Activated B cell treated with CpG ODN at 0.5 μM for 24 hours (primary cell): ENCODE measurements around the gene ATAT1. TPM values are rescaled to one million over a fixed set of nuclear protein-coding genes. Genes with fewer than 3 reads are reported as not detected.
A peak's percentile ranks its signal among the peaks of the same experiment; 100 is the strongest.

ENCODE experiments used
- ATAC-seq: fragments of 200-7000 bp; cut with Tn5 transposase; one replicate; pipeline ENCODE4 v1.10.0; 2021; ENCODE audit warnings: low read depth, mild to moderate bottlenecking, moderate library complexity
- CTCF ChIA-PET: fragments of 350-600 bp; sonication (Branson Sonifier 250); formaldehyde crosslinking; loops from one replicate; lab custom pipeline; 2021; ENCODE audit warnings: antibody characterized with exemption; lab: Charles Lee
- POLR2A ChIA-PET: fragments of 350-600 bp; sonication (Branson Sonifier 250); formaldehyde crosslinking; loops from one replicate; lab custom pipeline; 2021; ENCODE audit warnings: antibody characterized with exemption; lab: Charles Lee
- DNase-seq: peaks from one replicate; pipeline ENCODE4 v3.0.0; 2022
- H3K27ac Mint-ChIP-seq: one replicate; pipeline ENCODE4 v1.8.0; 2020; ENCODE audit warnings: mixed read lengths
- H3K27me3 Mint-ChIP-seq: one replicate; pipeline ENCODE4 v1.8.0; 2021; ENCODE audit warnings: mixed read lengths
- H3K36me3 Mint-ChIP-seq: one replicate; pipeline ENCODE4 v1.8.0; 2021; ENCODE audit warnings: low read depth, mixed read lengths
- H3K4me1 Mint-ChIP-seq: one replicate; pipeline ENCODE4 v1.8.0; 2021; ENCODE audit warnings: mixed read lengths
- H3K4me3 Mint-ChIP-seq: one replicate; pipeline ENCODE4 v1.8.0; 2020; ENCODE audit warnings: mild to moderate bottlenecking, mixed read lengths
- H3K9me3 Mint-ChIP-seq: one replicate; pipeline ENCODE4 v1.8.0; 2020; ENCODE audit warnings: mixed read lengths
- intact Hi-C: fragments of 100-400 bp; cut with micrococcal nuclease; formaldehyde crosslinking; loops from one replicate; pipeline ENCODE4 v1.15.1; 2024
- total RNA-seq: library from RNA; stranded (reverse); gene quantifications from 2 replicates; pipeline ENCODE4 v1.2.3, GENCODE V29; 2022
- TF ChIP-seq, protein P1 (sequence below): fragments of 200-600 bp; IDR thresholded peaks from one replicate; pipeline ENCODE4 v1.8.0; 2022; ENCODE audit warnings: antibody characterized with exemption, mild to moderate bottlenecking

The ATAT1 gene
- total RNA-seq, 1 donor from 2014 or later, result 10.3 TPM

DNA sequence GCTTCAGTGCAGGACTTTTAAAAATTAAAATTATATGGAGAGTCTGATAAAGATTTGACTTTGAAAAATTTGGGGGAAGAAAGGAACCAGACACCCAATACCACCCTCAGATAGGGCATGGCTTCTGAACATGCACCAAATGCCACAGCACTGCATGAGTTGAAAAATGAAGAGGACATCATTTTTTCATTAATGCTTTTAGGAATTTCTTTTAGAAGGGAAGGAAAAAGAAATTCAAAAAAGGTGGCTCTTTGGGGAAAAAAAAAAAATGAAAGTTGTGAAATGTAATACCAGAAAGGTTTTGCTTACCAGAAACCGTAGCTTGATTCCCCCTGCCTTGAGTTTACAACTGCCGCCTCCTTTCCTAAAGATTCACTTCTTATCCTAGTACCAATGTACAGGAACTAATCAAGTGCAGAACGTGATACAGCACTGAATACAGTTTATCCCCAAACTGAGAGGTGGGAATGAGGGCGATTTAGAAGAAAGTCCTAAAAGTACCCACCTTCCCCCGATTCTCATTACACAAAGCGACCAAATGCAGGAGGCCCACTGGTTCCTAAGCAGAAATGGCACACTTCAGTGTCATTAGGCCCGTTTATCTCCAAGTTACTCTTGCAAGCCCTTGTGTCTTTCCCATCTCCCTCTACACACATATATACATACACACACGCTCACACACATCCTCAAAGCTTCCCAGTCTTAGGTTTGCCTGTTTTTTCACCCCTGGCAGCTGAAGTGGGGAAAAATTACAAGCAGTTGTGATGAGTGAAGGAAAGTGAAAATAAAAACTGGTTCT, 12.4 kb upstream of the ATAT1 start:
- H3K27ac Mint-ChIP-seq, result peak overlapping the region; percentile 99
- TF ChIP-seq, protein P1, sequence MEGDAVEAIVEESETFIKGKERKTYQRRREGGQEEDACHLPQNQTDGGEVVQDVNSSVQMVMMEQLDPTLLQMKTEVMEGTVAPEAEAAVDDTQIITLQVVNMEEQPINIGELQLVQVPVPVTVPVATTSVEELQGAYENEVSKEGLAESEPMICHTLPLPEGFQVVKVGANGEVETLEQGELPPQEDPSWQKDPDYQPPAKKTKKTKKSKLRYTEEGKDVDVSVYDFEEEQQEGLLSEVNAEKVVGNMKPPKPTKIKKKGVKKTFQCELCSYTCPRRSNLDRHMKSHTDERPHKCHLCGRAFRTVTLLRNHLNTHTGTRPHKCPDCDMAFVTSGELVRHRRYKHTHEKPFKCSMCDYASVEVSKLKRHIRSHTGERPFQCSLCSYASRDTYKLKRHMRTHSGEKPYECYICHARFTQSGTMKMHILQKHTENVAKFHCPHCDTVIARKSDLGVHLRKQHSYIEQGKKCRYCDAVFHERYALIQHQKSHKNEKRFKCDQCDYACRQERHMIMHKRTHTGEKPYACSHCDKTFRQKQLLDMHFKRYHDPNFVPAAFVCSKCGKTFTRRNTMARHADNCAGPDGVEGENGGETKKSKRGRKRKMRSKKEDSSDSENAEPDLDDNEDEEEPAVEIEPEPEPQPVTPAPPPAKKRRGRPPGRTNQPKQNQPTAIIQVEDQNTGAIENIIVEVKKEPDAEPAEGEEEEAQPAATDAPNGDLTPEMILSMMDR, result no peak
- POLR2A ChIA-PET, result interaction anchor here (0.6 to 4.8 kb wide), 69 partner anchors 8 to 1157 kb away, joined by 3 to 75 read pairs (median 7); partner anchors contain the start of genes ABCF1, ATAT1, C6orf136 and DHX16
- peaks cover 58% of the 10 kb centered on the region for H3K4me1 Mint-ChIP-seq
- H3K4me3 Mint-ChIP-seq, result peak overlapping the region; percentile 99
- DNase-seq (no peak), ATAC-seq (no peak)
- CTCF ChIA-PET, result interaction anchor here (0.6 to 4.6 kb wide), 11 partner anchors 8 to 786 kb away, joined by 3 to 21 read pairs (median 5); no protein-coding TSS in a partner anchor
- H3K27me3 Mint-ChIP-seq, result no peaks in the 10 kb centered on the region
- intact Hi-C loops, result no loop called here
- H3K9me3 Mint-ChIP-seq, result no peaks in the 10 kb centered on the region
- H3K36me3 Mint-ChIP-seq, result peaks cover 65% of the 10 kb centered on the region

DNA sequence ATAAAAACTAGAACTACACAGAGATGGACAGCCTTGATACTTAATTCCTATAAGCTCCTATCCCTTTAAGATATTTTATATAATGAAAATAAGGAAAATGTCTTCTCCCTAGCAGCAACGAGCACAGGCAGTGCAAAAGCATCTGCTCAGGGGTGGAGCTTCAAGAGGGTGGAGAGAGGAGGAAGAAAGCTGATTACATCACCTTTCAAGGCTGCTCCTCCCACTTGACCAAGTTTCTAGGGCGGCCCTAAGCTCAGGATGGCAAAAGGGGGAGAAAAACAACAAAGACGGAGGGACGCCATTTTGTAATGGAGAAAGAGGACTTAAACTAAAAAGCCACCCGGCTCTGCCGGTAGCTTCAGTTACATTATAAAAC, 11.8 kb upstream of the ATAT1 start:
- CTCF ChIA-PET, result interaction anchor here (0.6 to 4.6 kb wide), 10 partner anchors 9 to 785 kb away, joined by 3 to 21 read pairs (median 5); no protein-coding TSS in a partner anchor
- intact Hi-C loops, result loop anchor here (5.0 kb wide), 5 partner anchors 127 to 1562 kb away; partner anchors contain the start of genes AGPAT1, FLOT1, HLA-B and IER3
- DNase-seq (peak; percentile 43), ATAC-seq (peak; percentile 54)
- Mint-ChIP-seq H3K4me3 (peak overlapping the region; percentile 99), H3K9me3 (no peaks in the 10 kb centered on the region), H3K4me1 (peaks cover 55% of the 10 kb centered on the region), H3K27me3 (no peaks in the 10 kb centered on the region), H3K27ac (peak overlapping the region; percentile 99), H3K36me3 (peaks cover 65% of the 10 kb centered on the region)
- TF ChIP-seq, protein P1, result no peak
- POLR2A ChIA-PET, result interaction anchor here (0.6 to 4.8 kb wide), 67 partner anchors 8 to 1157 kb away, joined by 3 to 75 read pairs (median 7); partner anchors contain the start of genes ABCF1, ATAT1, C6orf136 and DHX16

DNA sequence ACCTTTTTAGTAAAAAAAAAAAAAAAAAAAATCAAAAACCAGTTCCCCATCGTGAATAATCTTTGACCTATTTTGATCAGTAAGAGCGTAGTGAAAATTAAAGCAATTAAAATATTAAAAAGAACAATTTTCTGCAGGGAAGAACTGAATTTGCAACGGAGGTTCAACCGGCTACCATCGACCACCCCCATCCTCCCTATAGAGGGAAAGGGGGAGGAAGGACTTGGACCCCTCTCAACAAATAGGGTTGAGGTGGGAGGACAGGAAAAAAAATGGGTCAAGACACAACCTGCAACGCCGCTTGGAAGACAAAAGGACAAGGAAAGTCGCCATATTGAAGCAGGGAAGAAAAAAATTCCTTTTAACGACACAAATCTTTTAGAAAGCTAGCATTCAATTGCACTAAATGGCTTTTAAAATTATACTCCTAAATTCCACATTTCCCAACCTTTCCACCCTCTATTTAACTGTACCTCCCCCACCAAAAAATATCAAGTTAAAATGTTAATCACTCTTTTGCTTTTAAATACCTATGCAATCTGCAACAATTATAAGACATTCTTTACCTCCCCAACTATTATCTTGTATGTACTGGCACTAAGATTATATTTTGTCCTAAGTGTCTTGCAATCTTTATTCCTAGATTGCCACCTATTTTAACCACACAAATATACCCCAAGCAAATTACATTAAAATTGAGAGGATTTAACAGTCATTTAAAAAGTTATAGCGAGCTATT, 11.3 kb upstream of the ATAT1 start:
- peak overlapping the region; percentile 99 for H3K27ac Mint-ChIP-seq
- peak overlapping the region; percentile 99 for H3K4me3 Mint-ChIP-seq
- no peaks in the 10 kb centered on the region for H3K27me3 Mint-ChIP-seq
- peaks cover 67% of the 10 kb centered on the region for H3K36me3 Mint-ChIP-seq
- DNase-seq (peak; percentile 29), ATAC-seq (no peak)
- POLR2A ChIA-PET, result interaction anchor here (0.6 to 4.8 kb wide), 70 partner anchors 7 to 1087 kb away, joined by 3 to 75 read pairs (median 6); partner anchors contain the start of genes ABCF1, ATAT1, C6orf136 and DHX16
- H3K4me1 Mint-ChIP-seq, result peaks cover 50% of the 10 kb centered on the region
- CTCF ChIA-PET, result interaction anchor here (0.7 to 4.6 kb wide), 10 partner anchors 9 to 777 kb away, joined by 3 to 21 read pairs (median 5); partner anchors contain the start of gene MDC1
- H3K9me3 Mint-ChIP-seq, result no peaks in the 10 kb centered on the region
- intact Hi-C loops, result loop anchor here (5.0 kb wide), 5 partner anchors 127 to 1562 kb away; partner anchors contain the start of genes AGPAT1, FLOT1, HLA-B and IER3
- TF ChIP-seq, protein P1, result no peak

DNA sequence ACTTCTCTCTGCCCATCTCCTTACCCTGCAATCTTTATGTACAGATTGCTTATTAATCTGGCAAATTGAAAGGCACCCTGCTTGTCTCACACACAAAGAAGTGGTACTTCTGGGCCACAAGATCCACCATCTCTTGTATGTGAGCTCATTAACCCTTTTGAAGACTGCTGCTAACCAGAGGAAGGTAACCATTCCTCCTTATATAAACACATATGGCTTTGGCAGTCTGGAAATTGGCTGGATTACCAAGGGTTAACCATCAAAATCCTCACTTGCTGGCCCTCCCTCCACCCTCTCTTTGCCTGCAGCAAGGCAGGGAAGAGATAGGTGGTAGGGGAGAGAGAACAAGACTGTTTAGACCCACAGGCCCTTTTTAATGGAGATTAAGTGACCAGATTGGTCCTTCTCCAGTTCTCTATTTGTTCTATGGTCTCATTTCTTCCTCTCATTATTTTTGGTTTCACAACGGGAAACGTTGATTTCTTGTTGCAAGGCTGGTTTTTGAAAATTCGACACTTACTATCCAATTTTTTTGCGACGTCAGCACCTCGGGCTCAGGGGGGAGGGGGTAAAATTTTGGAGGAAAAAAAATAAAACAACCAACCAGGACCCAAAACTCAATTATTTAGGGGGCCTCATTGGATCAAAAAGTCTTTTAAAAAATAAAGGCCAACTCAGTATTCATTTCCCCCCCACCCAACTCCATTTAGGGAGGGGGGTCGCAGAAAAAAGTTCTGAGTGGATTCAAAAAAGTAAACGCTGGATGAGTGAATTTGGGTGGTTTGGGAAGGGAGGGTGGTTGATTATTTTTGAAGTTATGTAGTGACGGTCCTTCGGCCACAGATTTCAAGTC, 10.5 kb upstream of the ATAT1 start:
- Mint-ChIP-seq H3K4me3 (peak overlapping the region; percentile 99), H3K4me1 (peaks cover 44% of the 10 kb centered on the region), H3K27ac (peak overlapping the region; percentile 99), H3K9me3 (no peaks in the 10 kb centered on the region), H3K27me3 (no peaks in the 10 kb centered on the region), H3K36me3 (peaks cover 71% of the 10 kb centered on the region)
- ATAC-seq (no peak), DNase-seq (peak; percentile 26)
- ChIA-PET POLR2A (interaction anchor here (0.6 to 4.8 kb wide), 28 partner anchors 10 to 931 kb away, joined by 3 to 75 read pairs (median 7); partner anchors contain the start of genes ABCF1, ATAT1, C6orf136 and DHX16), CTCF (interaction anchor here (1.0 to 4.6 kb wide), 4 partner anchors 19 to 134 kb away, joined by 3 to 21 read pairs (median 4); partner anchors contain the start of gene MDC1)
- intact Hi-C loops, result loop anchor here (2.0 to 5.0 kb wide), 7 partner anchors 57 to 1561 kb away; partner anchors contain the start of genes AGPAT1, DHX16, FLOT1 and HLA-B
- TF ChIP-seq, protein P1, result no peak
